GM12891 (cell line): ENCODE data around the gene CCDC142.

Experiments
- PAX5 ChIP-seq: IDR thresholded peaks from 2 replicates; pipeline ENCODE4 v1.6.1; 2011; ENCODE audit warnings: low read length, moderate library complexity, mild to moderate bottlenecking; ENCODE audit not compliant: insufficient read depth, severe bottlenecking
- POLR2A ChIP-seq: IDR thresholded peaks from 2 replicates; pipeline ENCODE4 v1.6.1; 2011; ENCODE audit warnings: low read depth, low read length, control low read depth
- POLR2AphosphoS5 ChIP-seq: IDR thresholded peaks from 2 replicates; pipeline ENCODE4 v1.6.1; 2011; ENCODE audit warnings: low read depth, low read length, control low read depth
- POU2F2 ChIP-seq: IDR thresholded peaks from 2 replicates; pipeline ENCODE4 v1.6.1; 2011; ENCODE audit warnings: low read depth, mild to moderate bottlenecking, control low read depth, low read length, moderate library complexity
- SPI1 ChIP-seq: IDR thresholded peaks from 2 replicates; pipeline ENCODE4 v1.6.1; 2011; ENCODE audit warnings: low read depth, low read length, control low read depth
- TAF1 ChIP-seq: IDR thresholded peaks from 2 replicates; pipeline ENCODE4 v1.6.1; 2011; ENCODE audit warnings: low read depth, low read length, control low read depth

DNA sequence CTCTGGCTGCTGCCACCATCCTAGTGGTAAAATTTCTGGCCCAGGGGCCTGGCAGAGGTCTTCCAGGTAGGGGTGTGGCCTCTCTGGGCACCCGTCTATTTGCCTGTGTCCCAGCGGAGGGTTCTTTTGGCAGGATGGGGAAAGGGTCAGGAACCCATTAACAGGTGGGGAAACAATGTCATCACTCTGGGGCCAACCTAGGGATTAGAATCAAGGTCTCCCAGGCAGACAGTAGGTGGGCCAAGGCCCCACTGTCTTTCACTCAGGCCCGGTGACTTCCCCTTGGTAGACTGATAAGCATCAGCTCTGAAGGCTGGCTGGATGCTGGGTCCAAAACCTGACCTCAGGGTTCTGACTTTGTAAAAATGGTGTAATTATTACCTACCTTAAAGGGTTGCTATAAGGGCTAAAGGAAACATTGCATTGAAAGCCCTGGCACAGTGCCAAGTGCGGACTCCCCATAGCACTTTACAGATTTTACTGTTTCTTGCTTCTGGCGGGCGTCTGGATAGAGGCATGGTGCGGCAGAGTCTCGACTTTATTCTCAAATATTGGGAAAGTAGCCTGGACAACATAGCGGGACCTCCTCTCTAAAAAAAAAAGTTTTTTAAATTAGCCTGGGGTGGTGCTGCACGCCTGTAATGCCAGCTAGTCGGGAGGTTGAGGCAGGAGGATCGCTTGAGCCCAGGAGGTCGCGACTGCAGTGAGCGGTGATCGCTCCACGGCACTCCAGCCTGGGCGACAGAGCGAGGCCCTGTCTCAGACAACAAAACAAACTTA is 14.4 kb upstream of the CCDC142 start:
- no peak for TF ChIP-seq POLR2A
- TF ChIP-seq TAF1: no peak
- TF ChIP-seq PAX5: no peak
- TF ChIP-seq POLR2AphosphoS5: no peak
- no peak for TF ChIP-seq SPI1
- no peak for TF ChIP-seq POU2F2
